RKO (cell line): ENCODE data around the gene DHPS.
"Not testable (repeated sequence)": the region's sequence is repeated elsewhere in the genome, so short reads cannot be mapped to it uniquely, and the experiment has no call there.

Source experiments
- DNase-seq: peaks from one replicate; pipeline ENCODE4 v3.0.0-alpha.2; 2016; ENCODE audit warnings: low spot score

Gene DHPS

DNA sequence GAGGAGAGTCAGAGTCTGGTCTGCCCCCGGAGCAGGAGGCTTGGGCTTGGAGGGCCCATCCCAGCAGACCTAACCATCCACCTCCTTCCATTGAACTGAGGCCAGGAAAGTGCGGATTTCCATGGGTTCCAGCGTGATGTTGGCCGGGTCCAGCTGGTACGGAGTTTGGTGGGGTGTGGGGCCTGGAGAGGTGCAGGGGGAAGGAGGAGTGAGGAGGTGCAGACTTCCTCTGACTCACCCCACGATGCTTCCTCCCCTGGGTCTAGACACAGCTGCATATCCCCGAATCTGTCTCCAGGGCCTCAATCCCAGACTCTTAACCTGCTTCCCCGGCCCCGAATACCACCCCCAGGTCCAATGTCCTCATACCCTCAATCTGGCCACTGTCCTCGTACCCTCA is 35.1 kb downstream of the DHPS start:
- DNase-seq = no peak

DNA sequence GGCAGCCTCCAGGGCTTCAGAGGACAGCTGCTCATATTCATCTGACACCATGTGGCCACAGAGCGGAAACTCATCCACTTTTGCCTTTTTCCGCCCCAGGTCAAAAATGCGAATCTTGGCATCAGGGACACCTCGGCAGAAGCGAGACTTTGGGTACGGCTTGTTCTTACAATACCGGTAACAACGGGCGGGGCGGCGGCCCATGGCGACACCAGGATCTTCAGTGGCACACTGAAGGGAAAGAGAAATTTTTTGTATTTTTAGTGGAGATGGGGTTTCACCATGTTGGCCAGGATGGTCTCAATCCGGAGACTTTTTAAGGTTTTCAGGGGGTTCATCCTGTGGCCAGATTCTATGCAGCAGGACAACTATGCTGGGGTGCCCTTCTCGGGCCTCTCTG is 38.0 kb downstream of the DHPS start:
- DNase-seq = not testable (repeated sequence)

DNA sequence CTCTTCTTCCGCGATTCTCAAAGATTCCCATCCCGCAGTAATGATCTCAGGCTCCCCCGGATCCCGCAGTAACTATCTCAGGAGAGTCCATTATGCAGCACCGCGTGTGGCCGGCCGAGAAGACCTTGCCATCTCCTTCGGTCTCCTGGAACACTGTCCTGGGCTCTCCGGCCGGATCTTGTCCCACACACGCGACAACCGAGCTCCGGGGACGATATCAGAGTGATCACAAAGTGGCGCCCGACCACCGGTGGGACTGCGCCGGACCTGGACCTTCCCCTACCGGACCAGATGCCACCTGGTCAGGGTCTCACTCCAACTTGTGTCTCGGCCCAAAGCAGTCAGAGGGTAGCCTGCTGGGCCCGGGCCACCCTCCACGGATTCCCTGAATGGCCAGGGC is 39.2 kb downstream of the DHPS start:
- DNase-seq = no peak

DNA sequence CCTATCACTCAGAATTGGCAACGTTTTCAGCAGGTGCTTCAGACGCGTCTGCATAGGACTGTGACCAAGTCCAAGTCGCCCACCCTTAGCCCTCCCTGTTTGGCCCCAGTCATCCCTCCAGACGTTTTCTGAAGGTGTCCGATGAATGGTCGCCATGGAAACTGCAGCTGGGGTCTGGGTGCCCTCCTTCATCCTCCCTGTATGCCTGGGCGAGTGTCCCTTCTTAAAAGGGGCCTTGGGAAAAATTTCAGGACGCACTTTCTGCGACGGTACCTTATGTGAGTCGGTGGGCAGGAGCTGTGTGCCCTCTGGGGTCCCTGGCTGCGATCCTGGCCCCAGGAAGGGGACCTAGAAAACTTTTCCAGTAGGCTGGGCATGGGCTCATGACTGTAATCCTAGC is 40.2 kb downstream of the DHPS start:
- DNase-seq = no peak

DNA sequence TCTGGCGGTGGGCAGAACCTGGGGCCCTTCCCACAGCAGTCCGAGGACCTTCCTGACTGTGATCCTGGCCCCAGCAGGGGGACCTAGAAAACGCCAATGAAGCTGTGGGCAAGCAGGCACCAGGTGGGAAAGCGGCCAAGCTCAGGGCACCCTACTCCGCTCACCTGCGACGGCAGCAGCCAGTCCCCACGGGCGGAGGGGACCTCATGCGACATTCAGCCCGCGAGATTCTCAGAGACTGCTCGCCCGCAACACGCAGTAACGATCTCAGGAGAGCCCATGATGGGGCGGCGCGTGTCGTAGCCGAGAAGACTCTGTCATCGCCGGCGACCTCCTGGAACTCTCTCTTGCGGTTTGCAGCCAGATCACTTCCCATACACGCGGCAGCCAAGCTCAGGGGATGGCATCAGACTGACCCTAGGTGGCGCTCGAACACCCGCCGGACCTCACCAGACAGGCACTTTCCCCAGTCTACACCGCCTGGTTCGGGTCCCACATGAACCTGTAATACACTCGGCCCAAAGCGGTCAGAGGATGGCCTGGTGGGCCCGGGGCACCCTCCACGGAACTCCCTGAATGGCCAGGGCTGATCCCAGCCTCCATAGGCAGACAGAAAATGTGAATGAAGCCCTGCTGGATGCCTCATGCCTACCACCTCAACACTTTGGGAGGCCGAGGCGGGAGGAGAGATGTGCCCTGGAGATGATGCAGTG is 41.6 kb downstream of the DHPS start:
- DNase-seq = peak; percentile 90

DNA sequence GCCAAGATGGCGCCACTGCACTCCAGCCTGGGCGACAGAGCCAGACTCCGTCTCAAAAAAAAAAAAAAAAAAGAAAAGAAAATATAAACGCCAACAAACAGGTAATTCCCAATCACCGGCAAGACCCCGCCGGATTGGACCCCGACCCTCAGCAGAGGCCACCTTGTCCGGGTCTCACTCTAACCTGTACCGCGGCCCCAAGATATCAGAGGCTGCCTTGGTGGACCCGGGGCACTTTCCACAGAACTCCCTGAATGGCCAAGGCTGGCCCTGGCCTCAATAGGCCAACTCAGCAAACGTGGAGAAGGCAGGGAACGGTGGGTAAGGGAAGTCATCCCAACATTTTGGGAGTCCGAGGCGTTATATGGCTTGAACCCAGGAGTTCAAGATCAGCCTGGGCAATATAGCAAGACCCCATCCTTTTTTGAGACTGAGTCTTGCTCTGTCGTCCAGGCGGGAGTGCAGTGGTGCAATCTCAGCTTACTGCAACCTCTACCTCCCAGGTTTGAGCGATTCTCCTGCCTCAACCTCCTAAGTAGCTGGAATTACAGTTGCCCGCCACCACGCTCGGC is 43.0 kb downstream of the DHPS start:
- DNase-seq = no peak

DNA sequence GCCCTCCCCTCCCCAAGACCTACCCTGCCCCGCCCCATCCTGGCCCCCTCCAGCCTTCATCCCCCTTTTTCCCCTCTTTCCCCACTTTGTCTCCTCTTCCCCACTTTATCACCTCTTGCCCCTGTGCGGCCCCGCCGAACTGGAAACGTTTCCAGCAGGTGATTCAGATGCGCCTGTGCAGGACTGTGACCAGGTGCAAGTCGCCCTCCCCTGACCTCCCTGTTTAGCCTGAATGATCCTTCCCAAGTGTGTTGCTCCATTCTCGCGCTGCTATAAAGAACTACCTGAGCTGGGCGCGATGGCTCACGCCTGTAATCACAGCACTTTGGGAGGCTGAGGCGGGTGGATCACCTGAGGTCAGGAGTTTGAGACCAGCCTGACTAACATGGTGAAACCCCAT is 45.0 kb downstream of the DHPS start:
- no peak for DNase-seq

DNA sequence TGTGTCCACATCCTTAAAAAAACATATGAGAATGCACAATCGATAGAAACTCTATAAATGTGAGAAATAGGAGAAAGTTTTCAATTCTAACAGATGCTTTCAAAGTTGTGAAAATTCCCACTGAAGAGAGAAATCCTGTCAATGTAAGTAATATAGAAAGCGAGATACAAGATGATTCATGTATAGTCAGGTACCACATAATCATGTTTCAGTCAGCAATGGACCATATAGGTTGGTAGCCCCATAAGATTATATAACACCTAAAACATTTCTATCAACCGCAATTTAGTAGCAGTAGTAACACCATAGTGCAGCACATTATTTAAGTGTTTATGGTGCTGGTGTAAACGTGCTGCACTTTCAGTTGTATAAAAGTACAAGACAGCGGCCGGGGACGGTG is 52.5 kb downstream of the DHPS start:
- DNase-seq = no peak

DNA sequence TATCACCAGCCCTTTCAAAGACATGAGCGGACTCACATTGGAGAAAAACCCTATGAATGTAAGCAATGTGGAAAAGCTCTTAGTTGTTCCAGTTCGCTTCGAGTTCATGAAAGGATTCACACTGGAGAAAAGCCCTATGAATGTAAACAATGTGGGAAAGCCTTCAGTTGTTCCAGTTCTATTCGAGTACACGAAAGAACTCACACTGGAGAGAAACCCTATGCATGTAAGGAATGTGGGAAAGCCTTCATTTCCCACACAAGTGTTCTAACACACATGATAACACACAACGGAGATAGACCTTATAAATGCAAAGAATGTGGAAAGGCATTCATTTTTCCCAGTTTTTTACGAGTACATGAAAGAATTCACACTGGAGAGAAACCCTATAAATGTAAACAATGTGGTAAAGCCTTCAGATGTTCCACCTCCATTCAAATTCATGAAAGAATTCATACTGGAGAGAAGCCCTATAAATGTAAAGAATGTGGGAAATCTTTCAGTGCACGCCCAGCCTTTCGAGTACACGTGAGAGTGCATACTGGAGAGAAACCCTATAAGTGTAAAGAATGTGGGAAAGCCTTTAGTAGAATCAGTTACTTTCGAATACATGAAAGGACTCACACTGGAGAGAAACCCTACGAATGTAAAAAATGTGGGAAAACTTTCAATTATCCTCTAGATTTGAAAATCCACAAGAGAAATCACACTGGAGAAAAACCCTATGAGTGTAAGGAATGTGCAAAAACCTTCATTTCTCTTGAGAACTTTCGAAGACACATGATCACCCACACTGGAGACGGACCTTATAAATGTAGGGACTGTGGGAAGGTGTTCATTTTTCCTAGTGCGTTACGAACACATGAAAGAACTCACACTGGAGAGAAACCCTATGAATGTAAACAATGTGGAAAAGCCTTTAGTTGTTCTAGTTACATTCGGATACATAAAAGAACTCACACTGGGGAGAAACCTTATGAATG is 53.3 kb downstream of the DHPS start:
- DNase-seq = no peak

DNA sequence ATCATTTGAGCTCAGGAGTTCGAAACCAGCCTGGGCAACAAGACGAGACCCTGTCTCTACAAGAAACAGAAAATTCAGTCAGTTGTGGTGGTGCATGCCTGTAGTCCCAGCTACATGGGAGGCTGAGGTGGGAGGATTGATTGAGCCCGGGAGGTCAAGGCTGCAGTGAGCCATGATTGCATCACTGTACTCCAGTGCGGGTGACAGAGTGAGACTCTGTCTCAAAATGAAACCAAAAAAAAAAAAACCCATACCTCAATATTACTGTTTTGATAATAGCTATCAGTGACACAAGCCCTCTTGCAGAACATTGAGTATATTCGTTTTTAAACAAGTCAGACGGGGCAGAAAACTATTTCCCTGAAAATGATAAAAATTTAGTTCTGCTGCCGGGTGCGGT is 54.7 kb downstream of the DHPS start:
- no peak for DNase-seq
